OCI-LY3 (cell line): ENCODE results near the gene PEX13.

Experiments used
- H2AFZ ChIP-seq: fragments of 200-600, 300-600 bp; shearing (Covaris generic); 2 replicates; pipeline ENCODE4 v1.6.0; 2014; ENCODE audit warnings: antibody characterized with exemption, low read depth, low read length
- H3K27ac ChIP-seq: fragments of 200-600, 300-600 bp; sonication (generic); 2 replicates; pipeline ENCODE4 v1.5.1; 2014; ENCODE audit warnings: mild to moderate bottlenecking, low read length, moderate library complexity, mixed read lengths
- H3K27me3 ChIP-seq: fragments of 200-600, 300-600 bp; sonication (generic); 2 replicates; pipeline ENCODE4 v1.6.1; 2014; ENCODE audit warnings: low read depth, low read length, mixed read lengths
- H3K36me3 ChIP-seq: fragments of 200-600, 300-600 bp; sonication (generic); replicated peaks from 2 replicates; pipeline ENCODE3; 2014; ENCODE audit warnings: low read depth, low read length, mixed read lengths
- H3K4me1 ChIP-seq: fragments of 300-600, 200-600 bp; sonication (generic); 2 replicates; pipeline ENCODE4 v1.6.1; 2014; ENCODE audit warnings: low read length, mixed read lengths
- H3K4me2 ChIP-seq: fragments of 200-600, 300-600 bp; sonication (generic); 2 replicates; pipeline ENCODE4 v1.6.1; 2014; ENCODE audit warnings: low read length, mixed read lengths
- H3K4me3 ChIP-seq: fragments of 300-600, 200-600 bp; sonication (generic); 2 replicates; pipeline ENCODE4 v1.5.1; 2014; ENCODE audit warnings: antibody characterized with exemption, mild to moderate bottlenecking, low read length, moderate library complexity
- H3K79me2 ChIP-seq: fragments of 300-600, 200-600 bp; shearing (Covaris generic); 2 replicates; pipeline ENCODE4 v1.6.1; 2014; ENCODE audit warnings: mild to moderate bottlenecking, low read length, mixed read lengths
- H3K9ac ChIP-seq: fragments of 300-600, 200-600 bp; shearing (Covaris generic); 2 replicates; pipeline ENCODE4 v1.6.0; 2014; ENCODE audit warnings: mild to moderate bottlenecking, low read length, moderate library complexity
- H3K9me3 ChIP-seq: fragments of 200-600, 300-600 bp; shearing (Covaris generic); 2 replicates; pipeline ENCODE4 v1.6.1; 2014; ENCODE audit warnings: low read length, mixed read lengths; ENCODE audit not compliant: insufficient read depth
- H4K20me1 ChIP-seq: fragments of 200-600, 300-600 bp; sonication (generic); 2 replicates; pipeline ENCODE4 v1.6.1; 2016; ENCODE audit warnings: low read length, mixed read lengths; ENCODE audit not compliant: insufficient read depth
- EZH2phosphoT487 ChIP-seq: fragments of 200-600 bp; shearing (Covaris generic); IDR thresholded peaks from 2 replicates; pipeline ENCODE4 v1.6.1; 2018; ENCODE audit warnings: antibody characterized with exemption, mixed run types, low read depth
- TF ChIP-seq, protein P1 (sequence below): fragments of 200-600, 300-600 bp; sonication (generic); IDR thresholded peaks from 2 replicates; pipeline ENCODE4 v1.5.1; 2014; ENCODE audit warnings: antibody characterized with exemption, low read length, low read depth

PEX13 gene

DNA sequence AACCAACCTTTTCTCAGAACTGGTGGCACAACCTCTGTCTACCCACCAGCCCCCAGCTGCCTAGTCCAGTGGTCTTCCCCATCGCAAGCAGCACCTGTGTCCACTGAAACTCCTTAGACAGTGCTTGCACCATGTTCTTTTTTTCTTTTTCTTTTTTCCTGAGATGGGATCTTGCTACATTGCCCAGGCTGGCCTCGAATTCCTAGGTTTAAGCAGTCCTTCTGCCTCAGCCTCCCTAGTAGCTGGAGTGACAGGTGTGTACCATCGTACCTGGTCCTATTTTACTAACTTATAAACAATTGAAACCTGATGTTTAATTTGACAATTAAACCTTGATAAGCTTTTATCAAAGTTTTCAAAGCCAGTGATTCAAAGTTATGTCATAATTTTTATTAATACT lies 78.9 kb downstream of the PEX13 start:
- H3K9me3 ChIP-seq, result no peaks in the 10 kb centered on the region
- H3K27me3 ChIP-seq, result no peaks in the 10 kb centered on the region
- TF ChIP-seq, protein P1, sequence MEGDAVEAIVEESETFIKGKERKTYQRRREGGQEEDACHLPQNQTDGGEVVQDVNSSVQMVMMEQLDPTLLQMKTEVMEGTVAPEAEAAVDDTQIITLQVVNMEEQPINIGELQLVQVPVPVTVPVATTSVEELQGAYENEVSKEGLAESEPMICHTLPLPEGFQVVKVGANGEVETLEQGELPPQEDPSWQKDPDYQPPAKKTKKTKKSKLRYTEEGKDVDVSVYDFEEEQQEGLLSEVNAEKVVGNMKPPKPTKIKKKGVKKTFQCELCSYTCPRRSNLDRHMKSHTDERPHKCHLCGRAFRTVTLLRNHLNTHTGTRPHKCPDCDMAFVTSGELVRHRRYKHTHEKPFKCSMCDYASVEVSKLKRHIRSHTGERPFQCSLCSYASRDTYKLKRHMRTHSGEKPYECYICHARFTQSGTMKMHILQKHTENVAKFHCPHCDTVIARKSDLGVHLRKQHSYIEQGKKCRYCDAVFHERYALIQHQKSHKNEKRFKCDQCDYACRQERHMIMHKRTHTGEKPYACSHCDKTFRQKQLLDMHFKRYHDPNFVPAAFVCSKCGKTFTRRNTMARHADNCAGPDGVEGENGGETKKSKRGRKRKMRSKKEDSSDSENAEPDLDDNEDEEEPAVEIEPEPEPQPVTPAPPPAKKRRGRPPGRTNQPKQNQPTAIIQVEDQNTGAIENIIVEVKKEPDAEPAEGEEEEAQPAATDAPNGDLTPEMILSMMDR, result no peak
- no peak for TF ChIP-seq EZH2phosphoT487
- H3K4me2 ChIP-seq, result no peak overlapping the region
- no peaks in the 10 kb centered on the region for H4K20me1 ChIP-seq
- no peaks in the 10 kb centered on the region for H3K79me2 ChIP-seq
- no peaks in the 10 kb centered on the region for H3K36me3 ChIP-seq
- no peak overlapping the region for H3K27ac ChIP-seq
- H3K9ac ChIP-seq, result no peak overlapping the region
- no peaks in the 10 kb centered on the region for H3K4me1 ChIP-seq
- H3K4me3 ChIP-seq, result no peak overlapping the region
- no peak overlapping the region for H2AFZ ChIP-seq

DNA sequence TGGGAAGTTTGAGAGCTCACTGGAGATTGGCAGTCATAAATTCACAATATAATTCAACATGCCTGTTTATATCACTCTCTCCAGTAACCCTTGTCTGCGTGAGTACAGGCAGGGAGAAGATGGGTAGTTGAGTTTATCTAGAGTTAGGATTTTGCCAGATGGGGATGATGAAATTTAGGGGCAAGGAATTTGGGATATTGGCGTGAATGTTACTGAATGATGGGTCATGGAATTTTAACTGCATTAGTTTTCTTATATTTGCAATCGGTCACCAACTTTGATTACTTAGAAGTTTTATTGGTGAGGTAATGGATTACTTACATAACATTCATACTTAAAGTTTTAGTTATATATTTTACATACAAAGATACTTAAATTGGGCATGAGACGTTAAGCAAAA lies 83.3 kb downstream of the PEX13 start:
- Histone ChIP-seq H4K20me1 (no peaks in the 10 kb centered on the region), H3K4me3 (no peak overlapping the region), H3K9ac (no peak overlapping the region), H2AFZ (no peak overlapping the region), H3K9me3 (no peaks in the 10 kb centered on the region), H3K27me3 (no peaks in the 10 kb centered on the region), H3K79me2 (no peaks in the 10 kb centered on the region), H3K27ac (no peak overlapping the region), H3K4me1 (no peaks in the 10 kb centered on the region), H3K4me2 (no peak overlapping the region), H3K36me3 (no peaks in the 10 kb centered on the region)
- no peak for TF ChIP-seq EZH2phosphoT487
- TF ChIP-seq, protein P1, result no peak
